Measurements from ENCODE around the gene AGBL2. TPM values are rescaled to one million over a fixed set of nuclear protein-coding genes. Genes with fewer than 3 reads are reported as not detected.

Gene AGBL2
- total RNA-seq, 1 experiment from 2014 or later, result 3.0 TPM

- Histone ChIP-seq H3T11ph (ENCODE audit: low read length) (no peak overlapping the region), H3K9ac (ENCODE audit: extremely low read depth, insufficient read length, low read length) (no peak overlapping the region), H3K14ac (ENCODE audit: insufficient read depth, low read length) (no peak overlapping the region), H2AK5ac (ENCODE audit: insufficient read length, low read length) (no peak overlapping the region), H3K23ac (ENCODE audit: insufficient read length, low read depth, low read length) (no peak overlapping the region), H2BK12ac (ENCODE audit: insufficient read length, low read depth, low read length) (no peak overlapping the region), H2BK20ac (ENCODE audit: low read depth, low read length, poor library complexity, severe bottlenecking) (no peak overlapping the region), H3K56ac (ENCODE audit: insufficient read length, low read depth, low read length) (no peak overlapping the region), H4K91ac (ENCODE audit: insufficient read length, low read depth, low read length) (no peak overlapping the region), H4K8ac (replicated peaks; ENCODE audit: insufficient read length, low read depth, low read length) (no peak overlapping the region), H3K4me2 (ENCODE audit: insufficient read depth, insufficient read length, low read length) (no peak overlapping the region), H4K5ac (ENCODE audit: insufficient read length, low read depth, low read length) (no peak overlapping the region), H3K9me3 (ENCODE audit: control insufficient read depth, low read depth, low read length) (no peaks in the 10 kb centered on the region), H4K20me1 (ENCODE audit: control insufficient read depth, insufficient read depth, insufficient read length) (no peaks in the 10 kb centered on the region), H3K4me1 (ENCODE audit: insufficient read depth, low read length) (no peaks in the 10 kb centered on the region), H2BK5ac (ENCODE audit: insufficient read length, low read length) (no peak overlapping the region), H3K27ac (ENCODE audit: insufficient read length, low read depth, low read length) (no peak overlapping the region), H2BK15ac (ENCODE audit: low read depth, low read length) (no peak overlapping the region), H3K18ac (ENCODE audit: insufficient read length, low read depth, low read length) (no peak overlapping the region), H2AFZ (ENCODE audit: low read length) (no peak overlapping the region), H3K79me2 (ENCODE audit: insufficient read depth, low read length) (no peaks in the 10 kb centered on the region), H2BK120ac (ENCODE audit: low read depth, low read length, poor library complexity, severe bottlenecking) (no peak overlapping the region), H3K79me1 (ENCODE audit: insufficient read depth, low read depth, low read length, poor library complexity, severe bottlenecking) (peaks cover under 1% of the 10 kb centered on the region), H3K27me3 (ENCODE audit: insufficient read depth, low read length) (no peaks in the 10 kb centered on the region), H3K23me2 (ENCODE audit: insufficient read length, low read depth, low read length, poor library complexity, severe bottlenecking) (no peaks in the 10 kb centered on the region), H3K4ac (ENCODE audit: low read depth, low read length) (no peak overlapping the region)
- DNase-seq, result no peak
- Mint-ChIP-seq H3K27ac (no peak overlapping the region), H3K4me3 (no peak overlapping the region), H3K9me3 (peaks cover 0 to 3% of the 10 kb centered on the region in 2 experiments; a peak in 1 of 5 replicates), H3K27me3 (ENCODE audit: low read depth) (no peaks in the 10 kb centered on the region), H3K36me3 (ENCODE audit: insufficient read depth in 1 of 3, low read depth in 3 of 3) (peaks cover 59 to 94% (median 86%) of the 10 kb centered on the region in 3 experiments), H3K4me1 (no peaks in the 10 kb centered on the region)
- WGBS (ENCODE audit: extremely low coverage, insufficient read length, low lambda C conversion rate), result no CpG with 5 or more reads among the region's 4 CpGs
- no peak for TF ChIP-seq CTCF (conservative IDR thresholded peaks at IDR 0.05)
These were observed 41.0 kb upstream of the AGBL2 start for GRCh38 chr11:47756208-47756607.

All from H9 (cell line).